Activated T-helper 9 cell treated with anti-CD3 and anti-CD28 coated beads, Interleukin-2, amount 50 U/mL, for 16 hours (primary cell): ENCODE data around the gene RNASE13.
"Not testable (repeated sequence)": the region's sequence is repeated elsewhere in the genome, so short reads cannot be mapped to it uniquely, and the experiment has no call there.

ENCODE experiments used
- DNase-seq: peaks from one replicate; pipeline ENCODE4 v3.0.0-alpha.2; 2020; ENCODE audit warnings: low read depth

Gene RNASE13

DNA sequence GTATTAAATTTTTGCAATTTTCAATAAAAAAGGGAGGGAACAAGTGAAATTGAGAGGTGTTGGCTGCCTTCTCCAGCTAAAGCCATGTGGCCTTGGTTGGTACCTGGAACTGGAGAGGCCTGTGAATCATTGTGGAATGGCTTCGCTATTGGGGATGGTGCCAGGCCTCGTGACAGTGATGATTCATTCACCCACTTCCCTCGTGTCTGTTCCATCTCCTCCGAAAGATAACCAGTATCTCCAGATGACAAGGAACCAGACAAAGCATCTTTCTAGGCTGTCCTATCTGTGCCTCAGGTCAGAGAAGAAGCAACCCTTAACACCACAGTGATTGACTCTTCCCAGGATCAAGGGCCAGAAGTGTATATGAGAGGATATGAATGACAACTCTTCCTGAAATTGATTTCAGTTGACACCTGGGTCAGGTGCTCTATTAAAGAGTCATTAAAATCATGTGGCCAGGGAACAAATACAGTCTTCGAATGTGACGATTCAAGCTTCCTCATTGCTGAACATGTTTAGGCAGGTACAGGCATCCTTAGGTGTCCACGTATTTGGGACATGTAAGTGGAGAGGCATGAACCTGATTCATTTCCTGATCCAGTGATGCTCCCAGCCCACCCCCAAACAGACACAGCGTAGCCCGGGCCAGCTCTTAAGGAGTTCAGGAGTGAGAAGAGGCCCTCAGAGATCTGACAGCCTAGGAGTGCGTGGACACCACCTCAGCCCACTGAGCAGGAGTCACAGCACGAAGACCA is 7.2 kb upstream of the RNASE13 start, which contains the start of gene RNASE7:
RNASE7 (plus strand) TSS at position 687 of the 758 bp plus-strand sequence. CDS start 631 bp downstream, outside the sequence.
- DNase-seq: no peak

DNA sequence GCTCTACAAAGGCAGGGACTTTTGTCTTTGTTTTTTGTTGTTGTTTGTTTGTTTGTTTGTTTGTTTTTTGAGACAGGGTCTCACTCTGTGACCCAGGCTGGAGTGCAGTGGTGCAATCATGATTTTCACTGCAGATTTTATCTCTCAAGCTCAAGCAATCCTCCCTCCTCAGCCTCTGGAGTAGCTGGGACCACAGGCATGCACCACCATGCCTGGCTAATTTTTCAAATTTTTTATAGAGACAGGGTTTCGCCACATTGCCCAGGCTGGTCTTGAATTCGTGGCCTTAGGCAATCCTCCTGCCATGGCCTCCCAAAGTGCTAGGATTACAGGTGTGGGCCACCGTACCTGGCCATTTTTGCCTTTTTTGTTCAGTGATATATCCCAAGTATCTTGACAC is 6.3 kb upstream of the RNASE13 start:
- not testable (repeated sequence) for DNase-seq

DNA sequence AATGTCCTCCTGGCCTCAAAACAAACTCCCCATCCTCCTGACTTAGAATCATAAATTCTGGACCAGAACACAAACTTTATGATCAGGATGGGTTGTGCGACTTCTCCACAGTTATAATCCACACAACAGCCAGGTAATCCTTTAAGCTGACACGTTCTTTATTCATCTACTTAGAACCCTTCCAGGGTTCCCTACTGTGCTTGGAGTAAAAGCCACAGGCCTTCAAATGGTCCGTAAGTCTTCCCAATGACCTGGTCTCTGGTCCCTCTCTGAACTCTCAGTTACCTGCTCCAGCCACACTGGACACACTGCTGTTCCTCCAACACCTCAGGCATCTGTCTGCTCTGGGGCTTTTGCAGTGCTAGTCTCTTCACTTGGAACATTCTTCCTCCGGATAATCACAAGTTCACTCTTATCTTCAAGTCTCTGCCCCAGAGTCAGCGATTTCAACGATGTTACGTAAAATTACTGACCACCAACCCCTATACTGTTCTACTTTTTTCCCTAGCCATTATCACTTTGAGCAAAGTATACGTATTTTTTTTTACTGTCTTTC is 5.8 kb upstream of the RNASE13 start:
- DNase-seq: no peak

DNA sequence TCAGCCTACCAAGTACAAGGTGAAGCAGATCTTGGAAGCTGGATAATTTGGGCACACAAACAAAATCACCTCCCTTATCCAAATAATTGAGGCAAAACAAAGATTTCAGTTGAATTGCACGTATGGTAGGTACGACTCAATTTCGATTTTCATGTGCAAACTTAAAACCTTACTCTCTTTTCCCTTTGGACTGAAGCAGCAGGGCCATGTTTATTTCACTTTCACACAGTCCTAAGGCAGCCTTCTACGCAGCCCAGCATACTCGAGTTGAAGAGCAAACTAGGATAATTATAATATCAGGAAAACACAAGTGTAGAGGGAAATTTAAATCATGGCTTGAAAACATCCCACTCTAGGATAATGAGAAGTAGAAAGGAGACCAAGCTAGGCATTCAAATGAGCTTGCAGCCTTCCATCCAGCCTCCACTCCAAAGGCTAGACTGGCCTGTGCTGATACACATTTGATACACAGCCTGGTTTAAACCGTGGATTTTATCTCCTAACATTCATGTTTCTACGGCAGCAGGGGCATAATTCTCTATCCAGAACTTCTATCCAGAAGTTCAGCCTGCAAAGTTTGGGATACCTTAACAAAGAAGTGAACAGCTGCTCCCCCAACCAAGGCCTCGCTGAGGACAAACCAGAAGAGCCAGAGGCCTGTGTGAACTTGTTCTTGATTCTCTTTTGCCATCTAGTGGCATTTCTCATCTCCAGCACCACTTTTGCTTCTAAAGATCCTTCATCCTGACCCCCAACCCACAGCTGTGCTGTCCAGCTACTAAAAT is 5.2 kb upstream of the RNASE13 start:
- DNase-seq: no peak

DNA sequence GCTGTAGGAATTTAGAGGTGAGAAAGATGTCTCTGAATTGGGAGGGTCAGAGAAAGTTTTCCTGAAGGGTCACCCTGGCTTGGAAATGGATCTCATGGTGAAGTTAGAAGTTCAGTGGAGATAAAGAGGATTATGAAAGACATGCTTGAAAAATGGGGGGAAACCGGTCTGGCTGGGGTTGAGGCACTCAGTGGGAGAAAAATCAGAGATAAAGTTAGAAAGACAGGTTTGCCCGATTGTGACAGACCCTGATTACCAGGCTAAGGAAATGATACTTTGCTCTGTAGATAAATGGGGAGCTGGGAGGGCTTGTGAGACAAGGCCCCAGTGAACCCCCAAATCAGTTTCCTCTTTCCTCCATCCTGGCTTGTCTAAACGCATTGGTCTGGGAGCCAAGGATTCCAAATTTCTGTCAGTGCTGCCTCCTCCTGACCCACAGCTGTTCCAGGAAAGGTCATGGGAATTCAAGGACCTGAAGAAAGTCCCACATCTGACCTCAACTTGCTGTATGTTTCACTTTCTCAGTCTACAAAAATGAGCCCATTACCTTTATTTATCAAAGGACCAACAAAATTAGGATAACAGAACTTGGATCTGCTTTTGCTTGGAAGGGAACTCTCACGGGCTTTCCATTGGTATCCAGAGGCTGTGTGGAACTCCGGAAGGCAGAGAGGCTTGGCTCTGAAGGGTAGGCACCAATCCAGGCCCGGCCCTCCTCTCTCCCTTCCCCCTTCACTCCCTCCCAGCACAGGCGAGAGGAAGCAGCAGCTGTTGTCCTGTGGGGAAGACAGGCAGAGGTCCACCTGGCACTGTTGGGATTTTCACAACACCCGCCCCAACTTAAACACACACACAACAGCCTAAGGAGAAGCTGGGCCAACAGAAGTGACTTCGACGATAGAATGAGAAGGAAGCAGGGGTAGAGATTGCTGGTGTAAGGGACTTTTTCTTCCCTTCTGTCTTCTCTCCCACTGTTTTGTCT is 4.1 kb upstream of the RNASE13 start:
- no peak for DNase-seq

DNA sequence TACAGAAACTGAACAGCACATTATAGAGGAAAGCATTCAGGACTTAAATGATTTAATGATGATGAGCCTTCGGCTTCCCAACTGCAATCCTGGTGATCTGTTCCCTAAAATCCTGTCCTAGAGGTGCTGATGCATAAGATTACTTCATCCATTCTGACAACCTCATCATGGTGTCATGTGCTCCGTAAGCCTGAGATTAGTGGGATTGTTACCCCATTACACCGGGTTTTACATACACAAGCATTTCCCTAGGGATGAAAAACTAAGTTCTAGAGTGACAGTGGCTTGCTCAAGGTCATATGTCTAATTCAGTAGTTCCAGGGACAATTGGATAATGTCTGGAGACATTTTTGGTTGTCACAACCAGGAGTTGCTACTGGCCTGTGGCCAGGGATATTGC is 2.5 kb upstream of the RNASE13 start:
- DNase-seq: no peak

DNA sequence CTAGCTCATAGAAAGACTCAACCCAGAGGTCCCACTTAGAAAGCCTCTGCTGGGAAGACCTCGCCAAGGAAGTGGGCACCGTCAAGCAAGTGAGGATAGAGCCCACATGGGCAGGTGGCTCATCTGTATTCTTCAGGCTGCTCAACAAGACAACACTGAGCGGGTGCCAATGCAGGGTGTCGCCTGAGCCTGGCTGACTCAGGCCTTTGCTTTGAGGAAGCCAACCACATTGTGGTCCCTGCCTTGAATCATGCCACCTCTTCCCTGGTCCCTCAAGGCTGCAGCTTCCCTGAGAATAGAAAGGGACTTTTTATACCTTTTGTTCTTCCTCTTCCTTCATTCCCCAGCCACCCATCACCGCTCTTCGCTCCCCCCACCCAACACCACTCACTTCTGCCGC is 2.1 kb upstream of the RNASE13 start:
- DNase-seq: no peak

DNA sequence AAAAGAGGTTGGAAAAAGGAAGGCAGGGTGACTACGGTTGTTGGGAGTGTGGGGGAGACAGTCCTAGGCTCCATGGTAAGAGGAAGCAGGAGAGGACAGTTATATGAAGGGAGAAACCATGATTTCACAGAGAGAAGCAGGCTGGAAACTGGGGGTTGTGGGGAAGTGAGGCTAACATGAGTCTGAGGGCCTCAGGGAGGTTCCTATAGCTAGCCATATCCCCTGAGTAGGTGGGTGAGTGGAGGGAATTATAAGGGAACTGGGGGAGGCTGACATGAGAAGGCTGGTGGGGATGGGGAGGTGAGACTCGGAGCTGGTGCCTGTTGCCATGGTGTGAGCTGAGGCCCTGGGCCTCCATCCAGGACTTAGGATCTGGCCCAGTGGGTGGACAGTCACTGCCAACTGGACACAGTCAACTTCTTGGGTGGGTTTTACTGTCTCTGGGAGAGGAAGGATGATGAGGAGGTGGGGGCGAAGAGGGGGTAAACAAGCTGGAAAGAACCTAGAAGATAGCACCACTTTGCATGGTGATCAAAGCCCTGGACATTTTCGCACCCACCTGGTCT is 1.4 kb downstream of the RNASE13 start:
- no peak for DNase-seq

DNA sequence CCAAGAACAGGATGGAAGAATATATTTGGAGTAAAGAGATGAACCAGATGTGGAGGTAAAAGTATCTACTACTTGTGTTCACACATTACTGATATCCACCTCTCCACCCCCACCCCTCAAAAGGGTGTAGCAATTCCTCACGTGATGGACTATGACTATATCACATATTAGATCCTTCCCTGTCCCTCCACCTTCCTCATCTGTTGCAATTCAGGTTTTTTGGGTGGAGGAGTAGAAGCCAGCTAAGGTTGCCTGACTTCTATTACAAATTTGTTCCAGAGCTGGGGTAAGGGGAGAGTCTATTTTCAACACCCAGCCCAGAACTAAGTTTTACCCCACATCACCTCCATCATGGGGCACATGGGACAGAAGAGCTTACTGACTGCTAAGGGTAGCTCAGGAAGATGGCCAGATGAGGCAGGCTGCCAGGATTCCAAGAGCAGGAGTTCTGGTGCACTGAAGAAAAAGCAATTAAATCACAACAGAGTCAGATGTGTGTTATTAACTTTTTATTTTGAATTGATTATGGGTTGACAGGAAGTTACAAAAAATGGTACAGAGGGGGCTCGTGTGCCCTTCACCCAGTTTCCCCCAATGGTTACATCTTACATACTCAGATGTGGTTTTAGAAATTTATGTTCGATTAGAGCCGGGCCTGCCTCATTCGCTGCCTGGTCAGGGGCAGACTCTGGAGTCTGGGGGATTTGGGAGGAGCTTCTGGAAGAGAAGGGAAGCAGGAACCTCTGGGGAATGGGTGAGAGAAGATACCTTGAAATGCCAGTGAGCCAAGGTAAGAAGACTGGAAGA is 2.1 kb downstream of the RNASE13 start:
- DNase-seq: no peak

DNA sequence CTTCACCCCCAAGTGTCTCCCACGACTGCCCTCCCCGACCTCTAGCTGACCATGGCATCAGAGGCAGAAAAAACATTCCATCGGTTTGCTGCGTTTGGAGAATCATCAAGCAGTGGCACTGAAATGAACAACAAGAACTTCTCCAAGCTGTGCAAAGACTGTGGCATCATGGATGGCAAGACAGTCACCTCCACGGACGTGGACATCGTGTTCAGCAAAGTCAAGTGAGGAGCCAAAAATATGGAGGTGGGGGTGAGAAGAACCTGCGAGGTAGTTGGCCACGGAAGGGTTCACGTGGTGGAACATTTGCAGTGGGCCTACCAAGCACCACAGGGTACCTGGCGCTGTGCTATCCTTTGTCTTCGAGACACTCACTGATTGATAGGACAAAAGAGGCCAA is 4.1 kb downstream of the RNASE13 start:
- DNase-seq: no peak

DNA sequence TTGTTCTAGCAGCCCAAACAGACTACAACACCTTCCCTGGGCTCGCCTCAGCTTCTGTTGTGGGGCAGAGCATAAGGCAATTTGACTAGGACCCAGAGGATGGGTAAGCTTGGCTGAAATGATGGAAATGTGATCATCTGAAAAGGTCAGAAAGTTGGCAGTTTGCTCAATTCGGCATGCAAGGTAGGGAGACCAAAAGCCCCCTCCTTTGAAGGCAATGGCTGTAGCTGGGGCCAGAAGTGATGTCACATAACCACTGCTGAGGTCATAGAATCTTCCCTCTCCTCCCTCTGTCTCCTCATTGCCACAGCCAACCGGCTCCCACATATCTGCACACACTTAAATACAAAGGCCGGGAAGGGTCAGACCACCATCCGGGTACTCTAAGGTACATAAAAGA is 4.7 kb downstream of the RNASE13 start, which contains the start of gene TPPP2:
TPPP2 (plus strand) TSS at position 301 of the 400 bp plus-strand sequence. CDS start 365 bp downstream, outside the sequence.
- DNase-seq: no peak

DNA sequence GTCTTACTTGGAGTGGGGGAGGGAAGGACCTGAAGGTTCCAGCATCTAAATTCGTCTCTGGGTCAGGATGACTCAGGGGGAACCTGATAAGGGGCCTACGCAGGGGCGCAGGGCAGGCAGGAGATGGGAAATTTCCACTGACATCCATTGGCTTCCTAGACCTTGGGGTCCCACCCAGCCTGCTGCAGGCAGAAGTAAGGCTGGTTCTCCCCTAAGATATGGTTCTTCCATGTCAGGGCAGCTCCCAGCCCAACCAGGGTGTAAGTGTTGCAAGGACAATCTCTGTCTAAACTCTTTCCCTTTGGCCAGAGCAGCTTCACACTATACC is 7.7 kb downstream of the RNASE13 start:
- no peak for DNase-seq

DNA sequence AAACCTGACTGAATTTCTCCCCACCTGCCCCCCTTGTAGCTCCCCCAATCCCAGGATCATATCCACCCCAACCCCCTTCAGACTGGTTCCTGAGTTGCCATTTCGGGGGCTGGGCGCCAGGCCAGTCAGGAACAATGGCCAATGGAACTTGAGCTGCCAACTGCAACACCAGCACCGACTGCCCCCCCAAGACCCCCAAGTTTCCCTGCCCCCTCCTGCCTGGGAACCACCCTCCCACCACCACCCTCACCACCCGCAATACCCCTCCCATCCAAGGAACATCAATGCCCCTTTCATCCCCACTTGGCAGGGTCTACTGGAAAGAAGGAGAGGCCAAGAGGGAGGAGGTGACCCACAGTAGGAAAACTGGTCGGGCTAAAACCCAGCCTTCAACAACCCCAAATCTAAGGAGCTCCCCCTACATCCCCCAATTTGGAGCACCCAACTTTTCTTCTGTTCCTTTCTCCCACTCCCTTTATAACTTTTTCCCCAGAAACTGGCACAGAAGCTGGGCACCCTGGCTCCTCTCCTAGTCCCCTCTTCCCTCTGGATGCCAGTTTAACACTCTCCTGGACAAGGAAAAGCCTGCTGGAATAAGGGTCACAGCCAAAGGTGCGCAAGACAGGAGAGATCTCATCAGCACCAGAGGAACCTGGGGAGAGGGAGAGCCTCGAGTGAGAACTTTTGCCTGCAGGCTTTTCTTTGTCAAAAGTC is 8.2 kb downstream of the RNASE13 start:
- no peak for DNase-seq

DNA sequence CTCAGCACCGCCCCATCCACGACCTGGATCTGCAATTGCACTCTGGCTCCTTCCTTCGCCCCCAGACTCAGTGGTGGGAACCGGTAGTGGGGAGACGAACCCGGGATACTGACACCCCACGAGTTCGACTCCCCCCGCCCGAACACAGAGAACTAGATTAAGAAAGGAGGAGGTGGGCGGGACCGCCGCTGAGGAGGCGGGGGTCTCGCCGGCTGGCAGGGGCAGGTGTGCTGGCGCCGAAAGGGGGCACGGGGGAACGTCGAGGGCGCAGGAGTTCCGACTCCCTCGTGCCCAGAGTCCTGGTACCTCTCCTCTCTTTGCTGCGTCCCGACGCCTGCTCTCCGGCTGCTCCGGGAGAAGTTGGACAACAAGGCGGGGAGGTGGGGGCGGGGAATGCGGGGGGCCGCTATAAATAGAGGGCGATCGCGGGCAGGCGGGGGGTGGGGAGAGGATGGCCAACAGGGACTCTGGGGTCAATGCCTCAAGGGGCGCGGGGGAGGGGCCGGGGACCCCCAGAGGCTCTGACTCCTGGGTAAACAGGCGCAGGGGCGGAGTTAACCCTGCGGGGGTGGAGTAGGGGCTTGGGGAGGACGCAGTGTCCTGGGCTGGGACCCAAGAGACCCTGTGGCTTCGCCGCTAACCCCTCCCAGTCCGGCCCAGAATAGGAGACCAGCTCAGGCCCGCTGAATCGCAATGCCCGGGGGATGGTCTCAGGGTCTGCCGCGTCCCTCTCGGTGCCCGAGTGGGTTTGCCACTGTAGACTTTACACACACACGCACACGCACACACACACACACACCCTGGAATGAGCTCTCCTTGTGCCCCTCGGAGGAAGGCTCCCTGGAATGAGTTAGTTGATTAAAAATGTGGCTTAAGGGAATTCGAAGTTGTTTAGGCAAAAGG is 9.0 kb downstream of the RNASE13 start:
- DNase-seq: no peak

DNA sequence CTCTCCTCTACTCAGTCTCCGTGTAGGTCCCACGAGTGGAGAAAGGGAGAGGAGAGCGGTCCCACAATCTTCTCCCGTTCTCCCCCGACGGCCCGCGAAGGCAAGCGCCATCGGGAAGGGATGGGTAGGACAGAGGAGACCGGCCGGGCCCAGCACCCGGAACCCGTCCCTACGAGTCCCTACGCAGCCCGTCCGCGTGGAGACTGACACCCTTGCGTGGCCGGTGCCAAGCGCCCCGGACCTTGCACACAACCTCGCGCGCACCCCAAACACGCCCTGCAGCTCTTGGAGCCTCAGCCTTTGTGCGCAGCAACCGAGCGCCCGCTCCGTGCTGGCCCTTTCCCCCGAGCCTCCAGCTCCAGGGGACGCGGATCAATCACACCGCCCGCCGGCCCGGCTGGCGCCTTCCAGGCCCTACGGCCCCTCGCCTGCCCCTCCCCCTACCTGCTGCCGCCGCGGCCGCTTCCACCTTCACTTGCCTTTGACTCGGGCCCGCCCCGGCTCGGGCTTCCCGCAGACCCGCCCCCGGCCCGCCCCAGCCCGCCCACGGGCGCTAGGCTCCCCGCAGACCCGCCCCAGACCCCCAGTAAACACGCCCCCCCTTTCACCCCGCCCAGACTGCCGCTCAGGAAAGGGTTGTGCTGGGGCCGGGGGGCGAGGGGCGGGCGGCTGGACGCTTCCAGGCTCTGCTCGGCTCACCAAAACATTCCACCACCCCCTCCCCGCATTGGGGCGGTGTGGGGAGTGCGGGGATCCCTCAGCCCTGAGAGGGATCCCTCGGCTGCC is 9.8 kb downstream of the RNASE13 start, which contains the start of gene NDRG2:
NDRG2 (minus strand) TSS at position 477 of the 786 bp plus-strand sequence. CDS start 1,746 bp downstream, outside the sequence.
- DNase-seq: peak; percentile 66

DNA sequence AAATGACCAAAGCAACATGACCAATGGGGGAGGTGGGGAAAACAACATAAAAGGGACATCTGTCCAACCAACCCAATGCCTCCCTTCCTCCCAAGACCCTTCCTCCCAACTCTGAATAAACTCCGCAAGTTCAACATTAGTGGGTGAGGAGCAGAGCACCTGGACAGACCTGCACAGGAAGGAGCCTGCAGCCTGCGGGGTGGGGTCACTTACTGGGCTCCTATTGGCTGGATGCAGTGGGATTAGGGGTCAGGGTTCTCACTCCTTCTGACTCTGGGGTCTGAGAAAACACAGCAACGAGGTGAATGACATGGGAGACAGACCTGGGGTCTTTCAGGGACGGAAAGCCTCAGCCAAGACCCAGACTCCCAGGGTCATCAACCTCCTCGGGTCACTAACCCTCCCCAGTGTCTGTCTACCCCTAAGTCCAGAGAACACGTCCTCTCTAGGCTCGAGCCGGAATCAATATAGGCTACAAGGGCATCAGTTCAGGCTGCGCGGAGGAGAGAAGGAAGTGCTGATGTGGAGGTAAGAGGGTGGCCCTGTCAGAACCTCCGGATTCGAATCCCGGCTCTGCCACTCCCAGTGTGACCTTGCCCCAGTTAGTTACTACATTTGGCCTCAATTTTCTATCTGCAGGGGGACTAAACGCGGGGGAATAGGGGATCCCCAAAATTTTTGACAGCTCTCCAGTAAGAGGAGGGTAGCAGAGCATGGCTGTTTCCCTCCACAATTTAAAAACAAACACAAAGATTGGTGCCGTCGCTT is 10.6 kb downstream of the RNASE13 start:
- no peak for DNase-seq

DNA sequence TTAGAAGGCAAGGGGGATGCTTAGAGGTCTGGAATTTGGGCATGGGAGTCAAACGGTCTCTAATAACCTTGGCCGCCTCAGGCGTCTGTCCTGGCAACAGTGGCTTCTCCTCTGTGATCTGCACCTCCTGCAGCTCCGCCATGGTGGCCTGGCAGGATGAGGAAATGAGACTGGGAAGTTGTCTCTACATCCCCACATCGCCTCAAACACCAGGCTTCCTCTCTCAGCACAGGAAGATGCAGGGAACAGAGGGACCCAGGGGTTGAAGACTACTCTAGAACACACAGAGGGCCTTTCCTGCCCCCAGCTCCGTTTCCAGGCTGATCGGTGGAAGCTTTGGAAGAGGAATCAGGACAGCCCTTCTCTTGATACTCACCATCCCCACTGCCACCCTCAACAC is 11.4 kb downstream of the RNASE13 start:
- no peak for DNase-seq
